Breast epithelium (tissue), 3 donors: ENCODE data around the gene CTNND2.

Source experiments
- CTCF ChIP-seq, 3 donors: fragments of 450-650 bp; IDR thresholded peaks; one replicate each; pipeline ENCODE4 v1.5.1; 2016 to 2017; ENCODE audit warnings: antibody characterized with exemption in 3 of 3, mild to moderate bottlenecking in 3 of 3, moderate library complexity in 3 of 3
- POLR2AphosphoS5 ChIP-seq, 3 donors: sonication (generic); formaldehyde crosslinking; IDR thresholded peaks; one replicate each; pipeline ENCODE4 v1.6.1; 2017; ENCODE audit warnings: antibody characterized with exemption in 3 of 3

- TF ChIP-seq CTCF (IDR thresholded peaks at IDR 0.05), result no peak
- TF ChIP-seq POLR2AphosphoS5 (IDR thresholded peaks at IDR 0.05), result no peak
These were observed 143.2 kb downstream of the CTNND2 start for GRCh38 chr5:11760934-11761603.
